ENCODE data around the gene C11orf21.

DNA sequence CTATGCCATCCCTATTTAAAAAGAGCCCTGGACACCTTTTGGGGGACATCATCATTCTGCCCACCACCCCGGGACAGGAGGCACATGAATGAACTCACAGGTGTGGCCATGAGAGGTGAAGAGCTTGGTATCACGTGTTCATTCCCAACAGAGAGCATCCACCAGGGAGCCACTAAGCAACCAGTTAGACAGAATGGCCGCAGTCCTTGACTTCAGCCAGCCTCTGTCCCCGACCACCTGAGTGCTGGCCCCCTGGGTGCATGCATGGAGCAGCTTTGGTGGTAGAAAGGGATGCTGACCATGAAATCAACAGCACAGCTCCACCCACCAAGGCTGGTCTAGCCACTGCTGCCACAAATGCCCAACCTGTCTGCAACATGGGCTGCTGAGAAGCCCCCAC is 44.3 kb upstream of the C11orf21 start:
- TF ChIP-seq CTCF (optimal IDR thresholded peaks at IDR 0.05 in 1 of 3, IDR thresholded peaks at IDR 0.05 in 1 of 3, conservative IDR thresholded peaks at IDR 0.05 in 1 of 3; ENCODE audit: extremely low read depth in 1 of 3, insufficient read depth in 2 of 3, low read length in 3 of 3) = no peak
- TF ChIP-seq EZH2 (IDR thresholded peaks at IDR 0.05; ENCODE audit: low read length) = no peak
